Spleen (tissue), 7 donors: Measurements from ENCODE around the gene RNF208.

ENCODE experiments used
- CTCF ChIP-seq, 11 experiments: fragments of 200-600 bp in 7 of 11; fragments of 450-650 bp in 4 of 11; sonication (generic) in 4 of 11; IDR thresholded peaks in 8 of 11; conservative IDR thresholded peaks in 3 of 11; 1 replicate in 7 of 11; 2 replicates in 4 of 11; pipeline versions ENCODE4 v1.4.0 to v1.8.0; 2016 to 2021; ENCODE audit warnings: antibody characterized with exemption in 11 of 11, inconsistent platforms in 4 of 11, mild to moderate bottlenecking in 1 of 11
- POLR2A ChIP-seq, 3 donors: fragments of 450-650 bp; IDR thresholded peaks; one replicate each; pipeline ENCODE4 v1.5.1; 2017; ENCODE audit warnings: antibody characterized with exemption in 3 of 3, mild to moderate bottlenecking in 1 of 3
- donor health status: DM: no; HTN: no; CAD: no; lungs with moderate emphysema.
- donor health status: DM: no; HTN: no; CAD: no.
- donor health status: DM: no; HTN: no; CAD: no.

GRCh38 chr9:137252555-137253506, 30.8 kb upstream of the RNF208 start:
- TF ChIP-seq CTCF (IDR thresholded peaks at IDR 0.05 in 8 of 11, conservative IDR thresholded peaks at IDR 0.05 in 3 of 11) = no peak
- TF ChIP-seq POLR2A (IDR thresholded peaks at IDR 0.05) = no peak
